GM12878 (cell line): ENCODE data around the gene SYN1. TPM values are rescaled to one million over a fixed set of nuclear protein-coding genes. Genes with fewer than 3 reads are reported as not detected.

ENCODE experiments used
- EGR1 ChIP-seq, 2 experiments: IDR thresholded peaks; 1 replicate in 1 of 2; 2 replicates in 1 of 2; pipeline ENCODE4 v1.6.1; 2011 to 2012; ENCODE audit warnings: low read depth in 2 of 2, low read length in 2 of 2, borderline replicate concordance in 1 of 2, mild to moderate bottlenecking in 1 of 2, moderate library complexity in 1 of 2
- KLF5 ChIP-seq: fragments of 450-650 bp; IDR thresholded peaks from 2 replicates; pipeline ENCODE4 v1.6.1; 2014; ENCODE audit warnings: mild to moderate bottlenecking; ENCODE audit not compliant: partially characterized antibody
- MEF2A ChIP-seq: IDR thresholded peaks from 2 replicates; pipeline ENCODE4 v1.6.1; 2011; ENCODE audit warnings: low read depth, mild to moderate bottlenecking, low read length, moderate library complexity; ENCODE audit not compliant: insufficient read depth
- MTA3 ChIP-seq: IDR thresholded peaks from 2 replicates; pipeline ENCODE4 v1.6.1; 2012; ENCODE audit warnings: low read length, inconsistent platforms, borderline replicate concordance
- MXI1 ChIP-seq: fragments of 150-350 bp; IDR thresholded peaks from 2 replicates; pipeline ENCODE4 v1.6.1; 2011; ENCODE audit warnings: low read depth, mild to moderate bottlenecking, inconsistent platforms, low read length, improper control_type of control experiment
- PAX5 ChIP-seq: IDR thresholded peaks from 2 replicates; pipeline ENCODE4 v1.6.1; 2011; ENCODE audit warnings: low read depth, low read length, borderline replicate concordance
- SMARCA5 ChIP-seq: fragments of 450-650 bp; IDR thresholded peaks from 2 replicates; pipeline ENCODE4 v1.6.1; 2017; ENCODE audit warnings: mild to moderate bottlenecking
- SMC3 ChIP-seq: IDR thresholded peaks from 2 replicates; pipeline ENCODE4 v1.6.1; 2011; ENCODE audit warnings: low read length, improper control_type of control experiment, borderline replicate concordance
- ZNF274 ChIP-seq: IDR thresholded peaks from one replicate; pipeline ENCODE4 v1.8.0; 2011; ENCODE audit not compliant: insufficient read length, insufficient read depth
- ZNF384 ChIP-seq: IDR thresholded peaks from 2 replicates; pipeline ENCODE4 v1.6.1; 2012; ENCODE audit warnings: low read depth, mild to moderate bottlenecking, low read length, improper control_type of control experiment, borderline replicate concordance
- microRNA-seq: library from miRNA; unstranded; fragments of <30 nt; microRNA quantifications from one replicate; pipeline ENCODE4, GENCODE V29; 2018
- polyA plus RNA-seq, 11 experiments: library from polyadenylated mRNA; depleted of rRNA in 4 of 11; unstranded in 6 of 11; stranded (reverse) in 5 of 11; fragments of >200 nt; fragmentation: Nextera tagmentation in 4 of 11; fragmentation: Illumina TruSeq in 1 of 11; extraction: Ambion mirVana in 4 of 11; extraction: Trizol in 1 of 11; gene quantifications; 1 replicate in 1 of 11; 2 replicates in 10 of 11; pipeline versions ENCODE4 v1.2.1 to v1.2.3, GENCODE V29; 2011 to 2016; ENCODE audit warnings: inconsistent platforms in 2 of 11, missing spikeins in 2 of 11, low read depth in 1 of 11
- small RNA-seq: library from RNA; depleted of rRNA; stranded (forward); fragments of <200 nt; gene quantifications from one replicate; pipeline ENCODE3, GENCODE V24; 2014
- total RNA-seq, 4 experiments: library from RNA; depleted of rRNA in 3 of 4; stranded (reverse); fragments of >200 nt in 3 of 4; fragmentation: Illumina TruSeq in 1 of 4; extraction: Trizol in 1 of 4; gene quantifications; 2 replicates each; pipeline versions ENCODE4 v1.2.1 to v1.2.3, GENCODE V29; 2013 to 2021
- TF ChIP-seq, protein P1 (sequence below): fragments of 450-650 bp; IDR thresholded peaks from 2 replicates; pipeline ENCODE4 v1.6.1; 2017; ENCODE audit warnings: mild to moderate bottlenecking, low read depth, inconsistent platforms; ENCODE audit not compliant: poor library complexity, severe bottlenecking
- TF ChIP-seq, protein P2 (sequence below): fragments of 450-650 bp; conservative IDR thresholded peaks from 2 replicates; pipeline ENCODE4 v1.6.1; 2017; ENCODE audit warnings: mild to moderate bottlenecking, moderate library complexity
- TF ChIP-seq, protein P3 (sequence below): fragments of 450-650 bp; IDR thresholded peaks from 2 replicates; pipeline ENCODE4 v1.6.1; 2017; ENCODE audit warnings: mild to moderate bottlenecking

Gene SYN1
- total and polyA plus RNA-seq, 10 of the 15 experiments (the other 5 are each of a cell fraction or from before 2014, with no cell fraction given), result 0.09 to 0.57 (median 0.16) TPM; not detected in 3

DNA sequence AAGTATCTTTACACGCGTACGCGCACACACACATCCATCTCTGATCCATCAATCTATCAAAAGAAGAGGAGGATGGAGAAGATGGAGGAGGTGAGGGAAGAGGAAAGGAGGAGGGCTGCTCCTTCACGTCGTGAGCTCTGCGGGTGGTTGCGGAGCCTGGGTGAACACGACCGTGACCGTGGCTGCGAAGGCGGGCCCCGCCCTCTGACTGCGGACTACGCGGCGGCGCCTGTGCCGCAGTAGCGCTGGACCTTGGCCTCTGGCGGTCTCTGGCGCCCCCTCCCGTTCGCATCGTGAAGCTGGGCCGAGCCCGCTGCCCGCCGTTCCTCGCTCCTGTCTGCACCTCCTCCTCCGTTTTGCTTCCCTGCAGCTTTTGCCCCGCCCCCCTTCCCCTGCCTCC is 96.4 kb downstream of the SYN1 start (continued):
- TF ChIP-seq, protein P1, sequence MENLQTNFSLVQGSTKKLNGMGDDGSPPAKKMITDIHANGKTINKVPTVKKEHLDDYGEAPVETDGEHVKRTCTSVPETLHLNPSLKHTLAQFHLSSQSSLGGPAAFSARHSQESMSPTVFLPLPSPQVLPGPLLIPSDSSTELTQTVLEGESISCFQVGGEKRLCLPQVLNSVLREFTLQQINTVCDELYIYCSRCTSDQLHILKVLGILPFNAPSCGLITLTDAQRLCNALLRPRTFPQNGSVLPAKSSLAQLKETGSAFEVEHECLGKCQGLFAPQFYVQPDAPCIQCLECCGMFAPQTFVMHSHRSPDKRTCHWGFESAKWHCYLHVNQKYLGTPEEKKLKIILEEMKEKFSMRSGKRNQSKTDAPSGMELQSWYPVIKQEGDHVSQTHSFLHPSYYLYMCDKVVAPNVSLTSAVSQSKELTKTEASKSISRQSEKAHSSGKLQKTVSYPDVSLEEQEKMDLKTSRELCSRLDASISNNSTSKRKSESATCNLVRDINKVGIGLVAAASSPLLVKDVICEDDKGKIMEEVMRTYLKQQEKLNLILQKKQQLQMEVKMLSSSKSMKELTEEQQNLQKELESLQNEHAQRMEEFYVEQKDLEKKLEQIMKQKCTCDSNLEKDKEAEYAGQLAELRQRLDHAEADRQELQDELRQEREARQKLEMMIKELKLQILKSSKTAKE, result no peak
- TF ChIP-seq ZNF384 (no peak), EGR1 (IDR thresholded peaks at IDR 0.05; ENCODE audit: borderline replicate concordance in 1 of 2, low read depth in 2 of 2, low read length in 2 of 2) (no peak), MXI1 (no peak), MEF2A (no peak), SMARCA5 (peak; percentile 69; the same call in 1 of the 2 replicates), ZNF274 (no peak), SMC3 (peak; percentile 77), KLF5 (no peak), PAX5 (peak; percentile 93), MTA3 (no peak)
- TF ChIP-seq, protein P2, sequence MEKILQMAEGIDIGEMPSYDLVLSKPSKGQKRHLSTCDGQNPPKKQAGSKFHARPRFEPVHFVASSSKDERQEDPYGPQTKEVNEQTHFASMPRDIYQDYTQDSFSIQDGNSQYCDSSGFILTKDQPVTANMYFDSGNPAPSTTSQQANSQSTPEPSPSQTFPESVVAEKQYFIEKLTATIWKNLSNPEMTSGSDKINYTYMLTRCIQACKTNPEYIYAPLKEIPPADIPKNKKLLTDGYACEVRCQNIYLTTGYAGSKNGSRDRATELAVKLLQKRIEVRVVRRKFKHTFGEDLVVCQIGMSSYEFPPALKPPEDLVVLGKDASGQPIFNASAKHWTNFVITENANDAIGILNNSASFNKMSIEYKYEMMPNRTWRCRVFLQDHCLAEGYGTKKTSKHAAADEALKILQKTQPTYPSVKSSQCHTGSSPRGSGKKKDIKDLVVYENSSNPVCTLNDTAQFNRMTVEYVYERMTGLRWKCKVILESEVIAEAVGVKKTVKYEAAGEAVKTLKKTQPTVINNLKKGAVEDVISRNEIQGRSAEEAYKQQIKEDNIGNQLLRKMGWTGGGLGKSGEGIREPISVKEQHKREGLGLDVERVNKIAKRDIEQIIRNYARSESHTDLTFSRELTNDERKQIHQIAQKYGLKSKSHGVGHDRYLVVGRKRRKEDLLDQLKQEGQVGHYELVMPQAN, result no peak
- TF ChIP-seq, protein P3, sequence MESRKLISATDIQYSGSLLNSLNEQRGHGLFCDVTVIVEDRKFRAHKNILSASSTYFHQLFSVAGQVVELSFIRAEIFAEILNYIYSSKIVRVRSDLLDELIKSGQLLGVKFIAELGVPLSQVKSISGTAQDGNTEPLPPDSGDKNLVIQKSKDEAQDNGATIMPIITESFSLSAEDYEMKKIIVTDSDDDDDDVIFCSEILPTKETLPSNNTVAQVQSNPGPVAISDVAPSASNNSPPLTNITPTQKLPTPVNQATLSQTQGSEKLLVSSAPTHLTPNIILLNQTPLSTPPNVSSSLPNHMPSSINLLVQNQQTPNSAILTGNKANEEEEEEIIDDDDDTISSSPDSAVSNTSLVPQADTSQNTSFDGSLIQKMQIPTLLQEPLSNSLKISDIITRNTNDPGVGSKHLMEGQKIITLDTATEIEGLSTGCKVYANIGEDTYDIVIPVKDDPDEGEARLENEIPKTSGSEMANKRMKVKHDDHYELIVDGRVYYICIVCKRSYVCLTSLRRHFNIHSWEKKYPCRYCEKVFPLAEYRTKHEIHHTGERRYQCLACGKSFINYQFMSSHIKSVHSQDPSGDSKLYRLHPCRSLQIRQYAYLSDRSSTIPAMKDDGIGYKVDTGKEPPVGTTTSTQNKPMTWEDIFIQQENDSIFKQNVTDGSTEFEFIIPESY, result peak; percentile 52; the same call in 1 of the 2 replicates

Small RNA genes within 50 kb of the gene (microRNA-seq; reads per million reads assigned to microRNA genes)
- gene MIR4769, result not detected

Small RNA genes within 50 kb of the gene (small RNA-seq; reads per million reads assigned to genes)
- gene MIR4769, result not detected

Other genes with a start within 250 kb of the SYN1 start
Only the 7 nearest of the 8 such genes appear.
- 6.4 and 9.5 TPM in 2 replicates for gene ZNF41, start 136.6 kb downstream of the SYN1 start, total RNA-seq (2014; rRNA removed)
- gene ZNF41, start 136.6 kb downstream of the SYN1 start, total RNA-seq (2014; rRNA removed; fragmentation: Illumina TruSeq; extraction: Trizol), result 9.5 and 10.6 TPM in 2 replicates
- gene ZNF41, start 136.6 kb downstream of the SYN1 start, total RNA-seq (2021), result 7.1 and 8.8 TPM in 2 replicates
- gene ZNF41, start 136.6 kb downstream of the SYN1 start, polyA plus RNA-seq (2011; rRNA removed), result 7.1 and 8.2 TPM in 2 replicates
- 10.1 and 11.3 TPM in 2 replicates for gene ZNF41, start 136.6 kb downstream of the SYN1 start, polyA plus RNA-seq (2014; fragmentation: Illumina TruSeq; extraction: Trizol)
- gene ZNF41, start 136.6 kb downstream of the SYN1 start, polyA plus RNA-seq (2014; fragmentation: Nextera tagmentation; extraction: Ambion mirVana), result 1 to 10 TPM in 1 of 2 experiments, under 1 TPM in 1; 0.95 to 1.2 TPM
- 5.1 and 6.4 TPM in 2 replicates for gene ZNF41, start 136.6 kb downstream of the SYN1 start, polyA plus RNA-seq (2014; rRNA removed)
- gene ZNF41, start 136.6 kb downstream of the SYN1 start, polyA plus RNA-seq (2016; fragmentation: Nextera tagmentation; extraction: Ambion mirVana), result 1 to 10 TPM; 7.8 to 8.8 TPM
- gene ARAF, start 58.7 kb downstream of the SYN1 start, total RNA-seq (2014; rRNA removed), result 22.2 and 25.2 TPM in 2 replicates
- 20.0 and 22.3 TPM in 2 replicates for gene ARAF, start 58.7 kb downstream of the SYN1 start, total RNA-seq (2014; rRNA removed; fragmentation: Illumina TruSeq; extraction: Trizol)
- 58.3 and 60.2 TPM in 2 replicates for gene ARAF, start 58.7 kb downstream of the SYN1 start, total RNA-seq (2021)
- gene ARAF, start 58.7 kb downstream of the SYN1 start, polyA plus RNA-seq (2011; rRNA removed), result 20.7 and 43.0 TPM in 2 replicates
- 26.3 and 35.2 TPM in 2 replicates for gene ARAF, start 58.7 kb downstream of the SYN1 start, polyA plus RNA-seq (2014; fragmentation: Illumina TruSeq; extraction: Trizol)
- 10 to 100 TPM in 1 of 2 experiments, 1 to 10 TPM in 1; 5.0 to 13.3 TPM for gene ARAF, start 58.7 kb downstream of the SYN1 start, polyA plus RNA-seq (2014; fragmentation: Nextera tagmentation; extraction: Ambion mirVana)
- 43.8 and 55.4 TPM in 2 replicates for gene ARAF, start 58.7 kb downstream of the SYN1 start, polyA plus RNA-seq (2014; rRNA removed)
- 10 to 100 TPM; 74.6 to 79.2 TPM for gene ARAF, start 58.7 kb downstream of the SYN1 start, polyA plus RNA-seq (2016; fragmentation: Nextera tagmentation; extraction: Ambion mirVana)
- 128 and 139 TPM in 2 replicates for gene TIMP1, start 37.4 kb downstream of the SYN1 start, total RNA-seq (2014; rRNA removed)
- 106 and 111 TPM in 2 replicates for gene TIMP1, start 37.4 kb downstream of the SYN1 start, total RNA-seq (2014; rRNA removed; fragmentation: Illumina TruSeq; extraction: Trizol)
- 130 and 134 TPM in 2 replicates for gene TIMP1, start 37.4 kb downstream of the SYN1 start, total RNA-seq (2021)
- gene TIMP1, start 37.4 kb downstream of the SYN1 start, polyA plus RNA-seq (2011; rRNA removed), result 47.1 and 106 TPM in 2 replicates
- gene TIMP1, start 37.4 kb downstream of the SYN1 start, polyA plus RNA-seq (2014; fragmentation: Illumina TruSeq; extraction: Trizol), result 39.3 and 103 TPM in 2 replicates
- 100 to 1,000 TPM; 312 to 341 TPM for gene TIMP1, start 37.4 kb downstream of the SYN1 start, polyA plus RNA-seq (2014; fragmentation: Nextera tagmentation; extraction: Ambion mirVana)
- gene TIMP1, start 37.4 kb downstream of the SYN1 start, polyA plus RNA-seq (2014; rRNA removed), result 101 and 126 TPM in 2 replicates
- 100 to 1,000 TPM; 160 to 192 TPM for gene TIMP1, start 37.4 kb downstream of the SYN1 start, polyA plus RNA-seq (2016; fragmentation: Nextera tagmentation; extraction: Ambion mirVana)
- gene CFP, start 10.1 kb upstream of the SYN1 start, total RNA-seq (2014; rRNA removed), result 8.3 and 10.1 TPM in 2 replicates
- gene CFP, start 10.1 kb upstream of the SYN1 start, total RNA-seq (2014; rRNA removed; fragmentation: Illumina TruSeq; extraction: Trizol), result 3.5 and 3.7 TPM in 2 replicates
- 4.9 and 7.2 TPM in 2 replicates for gene CFP, start 10.1 kb upstream of the SYN1 start, total RNA-seq (2021)
- gene CFP, start 10.1 kb upstream of the SYN1 start, polyA plus RNA-seq (2011; rRNA removed), result 0.42 and 1.1 TPM in 2 replicates
- 0.36 and 2.4 TPM in 2 replicates for gene CFP, start 10.1 kb upstream of the SYN1 start, polyA plus RNA-seq (2014; fragmentation: Illumina TruSeq; extraction: Trizol)
- gene CFP, start 10.1 kb upstream of the SYN1 start, polyA plus RNA-seq (2014; fragmentation: Nextera tagmentation; extraction: Ambion mirVana), result 1 to 10 TPM in 1 of 2 experiments, under 1 TPM in 1; 0.72 to 2.8 TPM
- 6.5 and 8.7 TPM in 2 replicates for gene CFP, start 10.1 kb upstream of the SYN1 start, polyA plus RNA-seq (2014; rRNA removed)
- 1 to 10 TPM; 1.9 to 2.9 TPM for gene CFP, start 10.1 kb upstream of the SYN1 start, polyA plus RNA-seq (2016; fragmentation: Nextera tagmentation; extraction: Ambion mirVana)
- 34.2 and 35.8 TPM in 2 replicates for gene ELK1, start 30.7 kb upstream of the SYN1 start, total RNA-seq (2014; rRNA removed)
- 18.1 and 19.9 TPM in 2 replicates for gene ELK1, start 30.7 kb upstream of the SYN1 start, total RNA-seq (2014; rRNA removed; fragmentation: Illumina TruSeq; extraction: Trizol)
- gene ELK1, start 30.7 kb upstream of the SYN1 start, total RNA-seq (2021), result 53.2 and 55.5 TPM in 2 replicates
- gene ELK1, start 30.7 kb upstream of the SYN1 start, polyA plus RNA-seq (2011; rRNA removed), result 20.2 and 30.0 TPM in 2 replicates
- 24.6 and 36.1 TPM in 2 replicates for gene ELK1, start 30.7 kb upstream of the SYN1 start, polyA plus RNA-seq (2014; fragmentation: Illumina TruSeq; extraction: Trizol)
- gene ELK1, start 30.7 kb upstream of the SYN1 start, polyA plus RNA-seq (2014; fragmentation: Nextera tagmentation; extraction: Ambion mirVana), result 1 to 10 TPM; 4.1 to 6.3 TPM
- gene ELK1, start 30.7 kb upstream of the SYN1 start, polyA plus RNA-seq (2014; rRNA removed), result 29.8 and 31.1 TPM in 2 replicates
- gene ELK1, start 30.7 kb upstream of the SYN1 start, polyA plus RNA-seq (2016; fragmentation: Nextera tagmentation; extraction: Ambion mirVana), result 10 to 100 TPM; 49.7 to 52.3 TPM
- gene UXT, start 39.3 kb upstream of the SYN1 start, total RNA-seq (2014; rRNA removed), result 193 and 198 TPM in 2 replicates
- 151 and 170 TPM in 2 replicates for gene UXT, start 39.3 kb upstream of the SYN1 start, total RNA-seq (2014; rRNA removed; fragmentation: Illumina TruSeq; extraction: Trizol)
- gene UXT, start 39.3 kb upstream of the SYN1 start, total RNA-seq (2021), result 129 and 147 TPM in 2 replicates
- 173 and 243 TPM in 2 replicates for gene UXT, start 39.3 kb upstream of the SYN1 start, polyA plus RNA-seq (2011; rRNA removed)
- gene UXT, start 39.3 kb upstream of the SYN1 start, polyA plus RNA-seq (2014; fragmentation: Illumina TruSeq; extraction: Trizol), result 208 and 233 TPM in 2 replicates
- gene UXT, start 39.3 kb upstream of the SYN1 start, polyA plus RNA-seq (2014; fragmentation: Nextera tagmentation; extraction: Ambion mirVana), result 100 to 1,000 TPM; 105 to 204 TPM
- gene UXT, start 39.3 kb upstream of the SYN1 start, polyA plus RNA-seq (2014; rRNA removed), result 211 and 224 TPM in 2 replicates
- 100 to 1,000 TPM; 229 to 245 TPM for gene UXT, start 39.3 kb upstream of the SYN1 start, polyA plus RNA-seq (2016; fragmentation: Nextera tagmentation; extraction: Ambion mirVana)
- 5.1 and 5.2 TPM in 2 replicates for gene ZNF81, start 217.0 kb upstream of the SYN1 start, total RNA-seq (2014; rRNA removed)
- 5.4 and 5.9 TPM in 2 replicates for gene ZNF81, start 217.0 kb upstream of the SYN1 start, total RNA-seq (2014; rRNA removed; fragmentation: Illumina TruSeq; extraction: Trizol)
- gene ZNF81, start 217.0 kb upstream of the SYN1 start, total RNA-seq (2021), result 7.2 and 7.5 TPM in 2 replicates
- gene ZNF81, start 217.0 kb upstream of the SYN1 start, polyA plus RNA-seq (2011; rRNA removed), result 5.5 and 6.1 TPM in 2 replicates
- 4.3 and 4.9 TPM in 2 replicates for gene ZNF81, start 217.0 kb upstream of the SYN1 start, polyA plus RNA-seq (2014; fragmentation: Illumina TruSeq; extraction: Trizol)
- gene ZNF81, start 217.0 kb upstream of the SYN1 start, polyA plus RNA-seq (2014; fragmentation: Nextera tagmentation; extraction: Ambion mirVana), result 1 to 10 TPM; 3.4 to 4.3 TPM
- gene ZNF81, start 217.0 kb upstream of the SYN1 start, polyA plus RNA-seq (2014; rRNA removed), result 2.6 and 4.4 TPM in 2 replicates
- gene ZNF81, start 217.0 kb upstream of the SYN1 start, polyA plus RNA-seq (2016; fragmentation: Nextera tagmentation; extraction: Ambion mirVana), result 1 to 10 TPM; 3.8 to 4.1 TPM